Right lung (tissue), 5 donors: ENCODE results near the gene HNRNPA3. TPM values are rescaled to one million over a fixed set of nuclear protein-coding genes. Genes with fewer than 3 reads are reported as not detected.
"Not testable (repeated sequence)": the region's sequence is repeated elsewhere in the genome, so short reads cannot be mapped to it uniquely, and the experiment has no call there.

ENCODE experiments used
- DNase-seq, 2 donors: peaks; one replicate each; pipeline ENCODE4 v3.0.0-alpha.2; 2013
- polyA plus RNA-seq, 5 donors: library from polyadenylated mRNA; unstranded; fragments of 120-200 nt; gene quantifications; one replicate each; pipeline versions ENCODE4 v1.2.1 to v1.2.3, GENCODE V29; 2013; ENCODE audit warnings: inconsistent platforms in 1 of 5, low replicate concordance in 1 of 5; ENCODE audit not compliant: insufficient read length in 5 of 5, insufficient read depth in 1 of 5

HNRNPA3 gene
- polyA plus RNA-seq, 5 donors = 503 to 610 (median 584) TPM

DNA sequence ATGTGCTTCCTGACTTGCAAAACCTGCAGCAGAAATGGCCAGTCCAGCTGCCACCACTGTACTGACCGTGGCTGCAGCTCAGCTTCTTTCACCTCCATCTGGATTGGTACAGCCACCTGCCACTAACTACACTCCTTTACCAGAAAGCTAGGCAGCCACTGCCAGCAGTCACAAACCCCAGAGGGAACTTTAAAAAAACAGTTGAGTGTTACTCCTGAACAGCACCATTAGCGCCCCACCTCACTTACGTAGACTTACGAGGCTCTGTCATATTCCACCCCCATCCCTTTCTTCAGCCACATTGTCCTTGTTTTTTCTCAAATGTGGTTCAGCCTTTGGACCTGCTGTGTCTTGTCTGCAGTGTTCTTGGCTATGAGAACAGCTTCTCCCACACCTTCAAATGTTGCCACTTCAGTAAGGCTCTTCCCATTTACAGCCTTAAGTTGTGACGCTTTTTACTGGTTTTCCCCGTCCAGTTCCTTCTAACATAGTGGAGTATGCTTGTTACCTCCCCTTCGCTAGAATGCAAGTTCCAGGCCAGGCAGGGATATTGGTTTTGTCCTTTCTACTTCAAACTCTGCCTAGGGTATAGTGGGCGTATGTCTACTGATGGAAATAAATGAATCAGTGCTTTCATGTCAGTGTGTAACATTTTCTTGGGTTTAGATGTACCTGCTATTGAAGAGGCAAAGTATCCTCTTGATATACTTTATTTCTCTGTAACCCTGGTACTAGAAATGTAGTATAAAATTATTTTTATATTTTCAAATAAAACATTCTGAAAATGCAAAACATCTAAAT lies 17.0 kb downstream of the HNRNPA3 start:
- DNase-seq = no peak

DNA sequence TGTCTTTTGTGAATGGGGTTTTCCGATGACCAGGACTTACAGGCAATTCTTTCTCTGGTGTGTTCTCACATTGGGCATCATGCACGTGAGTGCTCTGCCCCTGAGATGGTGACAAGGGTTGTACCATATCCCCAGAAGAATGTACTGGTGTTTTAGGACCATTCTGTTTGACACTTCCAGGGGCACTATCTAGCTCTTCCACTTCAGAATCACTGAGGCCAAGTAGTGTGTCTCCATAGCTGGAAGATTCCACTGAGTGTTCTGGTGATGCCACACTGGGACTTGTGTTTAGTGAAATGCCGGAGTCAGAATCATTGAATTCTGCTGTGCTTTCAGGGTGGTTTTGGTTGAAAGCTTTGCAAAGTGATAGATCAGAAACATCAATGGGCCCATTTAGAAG lies 18.7 kb downstream of the HNRNPA3 start:
- DNase-seq = no peak

DNA sequence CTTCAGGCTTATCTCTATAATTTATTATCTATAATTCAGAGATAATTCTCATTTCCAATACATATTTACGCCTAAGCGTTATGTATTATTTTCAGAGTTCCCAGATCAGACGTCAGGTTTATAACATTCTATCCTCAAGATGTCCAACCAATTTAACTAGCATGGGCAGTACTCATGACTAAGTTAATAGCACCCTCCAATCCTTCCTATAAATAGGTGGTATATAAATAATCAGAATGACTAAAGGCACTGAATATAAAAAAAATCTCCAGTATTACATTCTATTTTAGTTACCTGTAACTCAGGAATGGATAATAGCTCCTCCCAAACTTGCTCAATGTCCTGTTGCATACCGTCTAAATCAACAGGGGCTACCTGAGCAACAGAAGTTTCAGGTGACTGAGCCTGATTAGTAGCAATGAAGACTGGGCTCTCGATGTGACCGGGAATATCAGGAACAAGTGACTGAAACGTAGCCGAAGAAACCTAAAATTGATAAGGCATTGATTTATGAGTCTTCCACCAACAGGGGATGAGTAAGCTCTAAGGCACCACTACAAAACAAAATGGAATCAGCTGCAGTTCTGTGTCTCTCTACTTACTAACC lies 19.6 kb downstream of the HNRNPA3 start:
- DNase-seq = no peak

DNA sequence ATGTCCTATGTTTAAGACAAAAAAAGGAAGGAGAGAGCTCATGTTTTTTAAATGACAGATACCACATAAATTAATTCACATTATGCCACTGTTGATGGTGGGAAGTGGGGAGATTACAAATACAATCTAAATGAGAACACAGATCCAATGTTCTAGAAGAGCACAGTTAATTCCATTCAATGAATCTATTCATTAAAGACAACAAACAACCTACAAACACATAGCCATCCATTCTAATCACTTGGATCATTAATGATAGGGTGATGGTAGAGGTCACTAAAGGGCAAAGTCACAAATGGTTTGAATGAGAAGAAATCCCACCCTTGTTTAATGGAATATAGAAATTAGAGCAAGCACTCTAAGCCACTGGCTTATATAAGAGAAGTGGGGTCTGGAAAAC lies 21.7 kb downstream of the HNRNPA3 start:
- no peak for DNase-seq

DNA sequence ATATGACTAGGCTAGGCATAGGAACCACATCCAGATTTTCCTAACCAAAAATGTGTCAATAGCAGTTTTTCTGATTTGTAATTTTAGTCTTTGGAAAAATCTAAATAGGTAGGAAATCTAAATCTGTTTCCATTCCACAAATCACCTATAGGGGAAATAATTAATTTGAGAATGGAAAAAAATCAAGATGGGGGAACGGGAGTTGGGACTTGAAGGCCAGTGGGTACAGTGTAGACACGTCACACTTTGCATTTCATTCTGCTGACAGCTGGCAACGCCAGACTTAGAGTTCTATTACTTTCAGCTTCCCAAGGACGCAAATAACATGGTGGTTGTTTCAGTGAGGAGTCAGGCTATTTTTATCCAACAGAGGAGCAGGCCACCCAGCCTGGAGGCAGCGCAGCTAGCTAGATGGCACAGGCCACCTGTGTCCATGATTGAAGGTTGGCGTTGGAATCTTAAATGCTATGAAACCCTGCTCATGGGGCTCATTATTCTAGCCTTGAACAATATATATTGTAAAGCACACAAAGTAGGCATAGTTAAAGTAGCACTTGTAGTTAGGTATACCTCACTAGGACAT lies 23.4 kb downstream of the HNRNPA3 start:
- no peak for DNase-seq

DNA sequence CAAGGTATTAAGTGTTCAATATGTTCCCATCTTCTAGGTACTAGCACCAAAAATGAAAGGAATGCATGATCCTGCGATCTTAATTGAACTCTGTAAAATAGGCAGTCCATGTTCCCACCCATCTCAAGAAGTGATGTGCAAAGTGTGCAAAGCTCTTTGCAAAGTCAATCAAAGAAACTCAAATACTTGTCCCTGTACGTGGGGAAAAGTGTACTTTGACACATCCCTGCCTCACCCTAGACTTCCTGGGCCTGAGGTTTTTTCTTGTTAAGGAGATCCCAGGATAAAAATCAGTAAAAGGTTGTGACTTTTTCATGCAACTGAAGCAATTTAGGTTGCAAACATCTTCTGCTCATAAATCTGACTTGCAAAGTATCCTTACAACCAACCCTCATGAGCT lies 25.3 kb downstream of the HNRNPA3 start:
- DNase-seq = no peak

DNA sequence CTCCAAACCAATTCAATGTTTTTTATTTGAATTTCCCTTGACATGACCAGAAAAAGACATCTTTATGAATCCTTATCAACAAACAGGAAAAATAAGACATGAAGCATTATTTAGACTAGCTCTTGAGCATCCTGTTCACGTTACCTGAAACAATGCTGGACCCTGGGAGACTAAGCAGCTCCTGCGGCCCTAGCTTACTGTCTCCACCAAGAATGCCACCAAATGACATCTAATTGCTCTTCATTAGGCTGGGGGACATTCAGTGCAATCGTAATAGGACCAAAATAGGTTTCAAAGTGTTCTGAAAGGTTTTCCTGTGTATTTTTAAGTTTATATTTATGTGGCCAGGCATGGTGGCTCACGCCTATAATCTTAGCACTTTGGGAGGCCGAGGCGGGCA lies 26.5 kb downstream of the HNRNPA3 start:
- DNase-seq = no peak

DNA sequence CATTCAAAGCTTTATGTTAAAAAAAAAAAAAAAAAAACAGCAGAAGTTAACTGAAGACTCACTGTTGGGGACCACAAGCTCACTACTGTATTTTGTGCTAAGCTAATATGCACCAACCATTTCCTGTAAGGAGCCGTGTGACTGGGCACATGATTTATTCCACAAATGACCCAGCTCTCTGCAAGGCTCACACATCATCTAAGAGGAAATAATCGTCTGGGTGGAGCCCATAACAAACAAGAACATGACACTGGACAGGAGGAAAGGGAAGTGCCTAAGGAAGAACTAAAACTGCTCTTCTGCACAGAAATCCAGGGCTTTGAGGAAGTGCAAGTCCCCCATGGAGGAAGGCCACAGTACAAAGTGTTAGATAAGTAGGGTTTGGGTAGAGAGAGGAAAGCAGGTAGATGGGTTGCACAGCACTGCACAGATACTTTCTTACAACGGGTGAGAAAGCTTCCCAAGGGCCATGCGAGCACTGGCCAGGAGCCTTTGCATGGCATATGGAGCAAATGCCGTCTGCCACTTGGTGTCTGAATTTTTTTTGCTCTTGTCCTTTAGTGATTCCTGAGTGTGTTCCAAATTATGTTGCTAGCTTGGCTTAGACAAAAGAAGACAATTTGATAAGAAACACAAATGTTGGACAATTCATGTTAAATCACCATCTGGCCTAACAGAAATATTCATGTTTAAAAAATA lies 27.5 kb downstream of the HNRNPA3 start:
- no peak for DNase-seq

DNA sequence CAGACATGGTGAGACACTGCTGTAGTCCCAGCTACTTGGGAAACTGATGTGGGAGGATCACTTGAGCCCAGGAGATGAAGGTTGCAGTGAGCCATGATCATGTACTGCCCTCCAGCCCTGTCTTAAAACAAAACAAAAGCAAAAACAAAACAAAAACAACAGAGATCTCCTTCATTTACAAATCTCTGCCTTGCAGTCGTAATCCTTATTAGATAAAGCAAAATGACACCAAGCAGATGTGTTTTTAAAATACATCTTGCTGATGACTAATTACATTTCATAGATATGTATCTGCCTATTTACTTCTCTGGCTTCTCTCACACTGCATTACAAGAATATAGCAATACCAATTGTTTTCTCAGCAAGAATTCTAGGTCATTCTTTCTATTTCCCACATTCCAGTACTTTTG lies 29.1 kb downstream of the HNRNPA3 start:
- DNase-seq = no peak

DNA sequence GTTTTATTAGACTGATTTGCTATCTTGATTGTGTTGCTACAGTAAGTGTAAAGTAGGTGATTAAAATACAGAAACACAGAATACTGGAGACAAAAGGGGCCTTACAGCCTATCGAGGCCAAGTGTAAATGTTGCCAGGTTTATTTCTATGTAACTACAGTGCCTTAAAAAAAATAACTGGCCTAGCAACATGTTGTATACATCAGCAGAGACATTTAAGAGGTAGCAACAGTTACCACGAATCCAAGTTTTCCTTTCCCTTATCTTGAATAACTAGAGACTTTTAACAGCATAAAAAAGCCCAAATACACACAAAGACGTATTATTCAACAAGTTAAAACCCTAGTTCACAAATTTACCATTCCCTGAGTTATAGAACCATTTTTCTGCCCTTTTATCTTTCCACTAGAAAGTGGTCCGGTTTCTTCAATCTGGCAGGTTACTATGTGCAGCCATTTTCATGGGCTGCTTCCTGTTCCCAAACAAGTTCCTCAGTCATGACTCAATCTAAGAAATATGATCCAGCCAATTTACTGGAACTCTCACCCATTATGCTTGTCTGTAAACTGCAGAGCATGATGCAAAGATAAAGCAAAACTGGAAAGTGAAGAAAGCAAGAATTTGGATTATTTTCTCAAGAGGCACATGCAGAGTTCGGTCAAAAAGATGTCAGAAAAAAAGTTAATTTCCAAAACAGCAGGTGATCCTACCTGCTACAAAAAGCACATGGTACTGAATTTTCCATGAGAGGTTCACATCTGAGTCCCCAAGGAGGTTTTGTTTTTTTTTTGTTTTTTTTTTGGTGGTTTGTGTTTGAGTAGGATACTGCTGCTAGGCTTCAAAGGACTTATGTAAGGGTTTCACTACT lies 29.8 kb downstream of the HNRNPA3 start:
- DNase-seq = peak; percentile 80 to 85

DNA sequence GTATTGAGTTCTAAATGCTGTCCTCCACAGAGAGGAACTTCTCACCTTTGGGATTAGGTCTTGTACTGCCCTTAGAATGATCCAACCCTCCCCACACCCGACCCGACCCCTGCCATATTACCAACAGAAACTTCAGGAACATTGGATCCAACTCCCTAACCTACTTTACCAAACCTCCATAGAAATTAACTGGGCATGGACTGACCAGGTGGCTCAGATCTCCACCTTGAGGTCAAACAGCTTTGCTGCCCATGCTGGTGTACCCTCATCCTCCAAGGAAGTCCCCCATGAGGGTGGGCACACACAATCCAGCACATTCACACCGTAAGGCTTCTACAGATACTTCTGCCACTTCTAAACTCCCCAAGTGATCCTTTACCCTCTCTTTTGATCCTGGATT lies 30.5 kb downstream of the HNRNPA3 start:
- no peak for DNase-seq

DNA sequence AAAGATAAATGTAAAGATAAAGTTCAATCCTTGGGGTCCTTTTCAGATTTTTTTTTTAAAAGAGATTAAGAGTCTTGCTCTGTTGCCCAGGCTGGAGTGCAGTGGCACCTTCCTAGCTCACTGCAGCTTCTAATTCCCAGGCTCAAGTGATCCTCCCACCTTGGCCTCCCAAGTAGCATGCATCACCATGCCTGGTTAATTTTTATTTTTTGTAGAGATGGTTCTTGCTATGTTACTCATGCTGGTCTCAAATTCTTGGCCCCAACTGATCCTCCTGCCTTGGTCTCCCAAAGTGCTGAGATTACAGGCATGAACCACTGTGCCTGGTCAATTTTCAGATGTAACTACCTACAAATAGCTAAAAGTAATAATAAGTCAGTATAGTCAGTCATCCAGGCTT lies 30.9 kb downstream of the HNRNPA3 start:
- DNase-seq = no peak

DNA sequence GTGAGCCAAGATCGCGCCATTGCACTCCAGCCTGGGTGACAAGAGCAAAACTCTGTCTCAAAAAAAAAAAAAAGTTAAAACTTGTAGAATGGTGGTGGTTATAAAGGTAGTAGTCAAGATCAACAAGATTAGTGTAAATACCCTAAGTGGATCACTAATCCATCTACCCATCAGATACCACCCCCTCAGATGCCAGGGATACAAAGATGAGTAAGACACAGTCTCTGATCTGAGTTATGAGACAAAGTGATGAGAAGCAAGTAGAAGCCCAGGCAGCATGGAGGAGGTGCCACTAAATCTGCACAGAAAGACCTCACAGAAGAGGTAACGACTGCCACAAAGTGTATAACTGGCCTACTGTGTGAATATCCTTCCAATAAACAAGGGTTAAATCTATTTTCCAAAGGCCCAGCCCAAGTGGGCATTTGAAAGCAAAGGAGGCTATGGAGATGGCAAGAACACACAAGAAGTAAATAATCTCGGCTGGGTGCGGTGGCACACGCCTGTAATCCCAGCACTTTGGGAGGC lies 31.7 kb downstream of the HNRNPA3 start:
- DNase-seq = no peak

DNA sequence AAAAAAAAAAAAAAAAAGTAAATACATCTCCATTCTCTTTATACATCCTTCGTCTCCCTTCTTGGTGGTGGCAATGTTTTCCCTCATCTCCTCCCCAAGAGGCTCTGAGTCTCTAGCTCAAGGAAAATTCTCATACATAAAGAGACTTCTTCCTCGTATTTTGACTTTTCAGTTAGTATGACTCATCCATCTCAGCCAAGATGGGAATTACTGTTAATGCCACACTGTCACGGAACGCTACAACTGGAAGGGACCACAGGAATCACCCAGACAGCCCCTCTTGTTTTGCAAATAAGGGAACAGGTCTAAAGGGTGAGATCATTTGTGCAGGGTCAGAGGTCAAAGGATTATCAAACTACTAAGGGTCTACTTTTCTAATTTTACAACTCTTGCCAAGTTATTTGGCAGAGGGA lies 32.4 kb downstream of the HNRNPA3 start:
- no peak for DNase-seq

DNA sequence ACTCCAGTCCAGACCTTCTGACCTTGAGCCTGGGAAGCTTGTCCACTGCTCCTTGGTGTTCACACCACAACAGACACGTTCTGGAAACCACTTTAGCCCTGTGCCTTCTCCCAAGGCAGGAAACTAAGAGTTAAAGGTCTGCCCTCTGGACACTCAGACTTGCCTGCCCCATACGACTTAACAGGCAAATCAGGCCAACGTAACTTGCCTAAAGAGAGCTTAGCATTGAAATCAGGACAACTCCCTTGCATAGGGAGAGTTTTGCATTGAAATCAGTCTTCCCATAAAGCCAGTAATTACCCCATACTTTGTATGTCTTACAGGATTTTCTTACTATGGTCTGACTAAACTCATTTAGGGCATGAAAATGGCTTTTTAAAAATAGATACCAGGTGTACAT lies 33.4 kb downstream of the HNRNPA3 start:
- no peak for DNase-seq

DNA sequence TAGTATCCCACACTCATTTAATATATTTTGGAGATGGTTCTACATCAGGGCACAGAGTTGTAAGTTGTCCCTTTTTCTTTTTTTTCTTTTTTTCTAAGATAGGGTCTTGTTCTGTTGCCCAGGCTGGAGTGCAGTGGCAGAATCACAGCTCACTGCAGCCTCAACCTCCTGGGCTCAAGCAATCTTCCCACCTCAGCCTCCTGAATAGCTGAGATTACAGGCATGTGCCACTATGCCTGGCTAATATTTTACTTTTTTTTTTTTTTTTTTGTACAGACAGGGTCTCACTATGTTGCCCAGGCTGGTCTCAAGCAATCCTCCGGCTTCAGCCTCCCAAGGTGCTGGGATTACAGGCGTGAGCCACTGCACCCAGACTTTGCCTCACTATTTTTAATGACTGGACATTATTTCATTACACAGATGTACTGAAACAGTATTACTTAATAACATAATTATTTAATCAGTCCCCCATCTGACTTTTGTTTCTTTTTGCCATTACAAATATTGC lies 34.0 kb downstream of the HNRNPA3 start:
- not testable (repeated sequence) for DNase-seq

DNA sequence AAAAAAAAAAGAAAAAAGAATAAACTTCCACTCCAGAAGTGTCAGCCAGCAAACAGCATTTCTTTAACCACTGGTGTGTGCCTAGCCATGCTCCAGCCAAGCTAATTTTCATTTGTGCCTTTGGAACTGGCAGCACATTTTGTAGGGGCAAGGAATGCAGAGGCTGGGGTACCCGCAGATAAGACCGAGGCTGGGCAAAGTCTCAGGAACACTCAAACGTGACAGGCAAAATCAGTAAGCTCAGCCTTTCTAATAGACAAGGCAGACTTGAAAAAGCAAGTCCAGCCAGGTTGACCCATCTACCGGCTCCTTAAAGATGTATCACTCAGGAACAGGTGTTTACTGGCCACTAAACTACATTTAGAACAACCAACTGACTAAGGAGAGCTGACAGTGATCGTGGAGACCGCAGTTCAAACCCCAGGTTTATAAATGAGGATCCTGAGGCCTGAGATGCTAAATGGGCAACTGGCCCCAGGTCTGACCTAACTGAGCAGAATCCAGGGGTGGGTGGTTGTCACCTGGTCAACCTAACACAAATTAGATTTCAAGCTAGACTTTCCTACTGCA lies 35.2 kb downstream of the HNRNPA3 start:
- DNase-seq = no peak

DNA sequence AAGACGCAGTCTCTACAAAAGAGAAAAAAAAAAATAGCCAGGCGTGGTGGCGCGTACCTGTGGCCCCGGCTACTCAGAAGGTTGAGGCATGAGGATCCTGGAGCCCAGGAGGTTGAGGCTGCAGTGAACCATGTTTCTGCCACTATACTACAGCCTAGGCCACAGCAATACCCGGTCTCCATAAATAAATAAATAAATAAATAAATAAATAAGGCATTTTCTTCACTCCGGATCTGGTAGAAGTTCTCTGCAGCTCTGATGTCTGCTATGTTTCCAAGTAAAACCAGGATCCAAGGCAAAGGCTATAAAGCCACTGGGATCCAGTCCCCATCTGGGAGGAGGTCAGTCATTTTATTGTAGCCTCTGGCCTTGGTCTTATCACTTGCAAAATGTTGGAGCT lies 36.4 kb downstream of the HNRNPA3 start:
- no peak for DNase-seq

DNA sequence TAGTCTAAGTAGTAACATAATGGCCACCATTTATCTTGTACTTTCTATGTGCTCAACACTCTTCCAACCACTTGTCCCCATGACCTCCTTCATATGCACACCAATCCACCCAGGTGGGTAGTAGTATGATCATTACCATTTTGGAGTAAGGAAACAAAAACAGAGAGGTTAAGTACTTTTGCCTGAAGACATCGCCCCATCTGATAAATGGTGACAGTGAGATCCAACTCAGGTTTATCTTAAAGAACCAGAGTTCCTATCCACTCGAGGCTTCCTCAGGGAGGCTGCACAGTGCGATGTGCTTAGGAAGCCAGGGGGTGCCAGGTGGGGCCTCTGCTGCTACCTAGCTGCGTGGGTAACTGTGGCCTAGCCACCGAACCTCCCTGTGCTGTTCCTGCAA lies 37.9 kb downstream of the HNRNPA3 start:
- DNase-seq = no peak

DNA sequence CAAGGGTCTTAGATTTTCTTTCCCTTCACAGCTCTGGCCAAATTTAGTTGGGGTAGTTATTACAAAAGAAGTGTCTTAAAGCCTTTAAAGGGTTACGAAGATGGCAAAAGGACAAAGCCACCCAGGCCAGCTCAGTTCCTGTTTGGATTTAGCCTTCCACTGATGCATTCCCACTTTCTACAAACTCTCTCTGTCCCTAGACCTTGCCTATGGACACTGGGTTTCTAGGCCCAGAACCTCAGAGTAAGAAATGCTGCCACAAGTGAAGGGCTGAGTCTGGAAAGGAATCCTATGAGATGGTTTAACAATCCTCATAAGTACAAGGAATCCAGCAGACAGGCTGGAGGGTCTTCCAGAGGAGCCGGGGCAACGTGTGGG lies 38.6 kb downstream of the HNRNPA3 start:
- no peak for DNase-seq
